Endothelial cell of umbilical vein (primary cell): ENCODE results near the gene C2orf76. TPM values are rescaled to one million over a fixed set of nuclear protein-coding genes. Genes with fewer than 3 reads are reported as not detected.
"Not testable (repeated sequence)": the region's sequence is repeated elsewhere in the genome, so short reads cannot be mapped to it uniquely, and the experiment has no call there.

Source experiments
- BruUV-seq: library from RNA; stranded (reverse); fragments of 400-500 nt; replicated peaks from 2 replicates; lab custom pipeline; 2021; lab: Mats Ljungman, UMichigan
- CTCF ChIA-PET: fragments of 300-600, 350-600 bp; sonication (Branson Sonifier 250); formaldehyde crosslinking; loops from one replicate; lab custom pipeline; 2021; ENCODE audit warnings: antibody characterized with exemption, inconsistent platforms; lab: Charles Lee
- POLR2A ChIA-PET: fragments of 300-600, 350-600 bp; sonication (Branson Sonifier 250); formaldehyde crosslinking; loops from one replicate; lab custom pipeline; 2021; ENCODE audit warnings: antibody characterized with exemption, inconsistent platforms; lab: Charles Lee
- DNase-seq: peaks from one replicate; pipeline ENCODE4 v3.0.0-alpha.2; 2011; ENCODE audit warnings: low read depth, low spot score
- FAIRE-seq: peaks from 2 replicates; lab custom pipeline; 2011; peaks lifted over from hg19 to GRCh38; lab: Jason Lieb, UNC
- H2AFZ ChIP-seq: 2 replicates; pipeline ENCODE4 v1.6.0; 2012; ENCODE audit warnings: low read depth, low read length, control low read depth, inconsistent platforms
- H3K27ac ChIP-seq: 2 replicates; pipeline ENCODE4 v1.5.1; 2011; ENCODE audit warnings: low read depth, mild to moderate bottlenecking, control low read depth, low read length, moderate library complexity; ENCODE audit not compliant: insufficient read depth
- H3K27me3 ChIP-seq, 2 experiments: 2 replicates each; pipeline versions ENCODE4 v1.6.0 to v1.6.1; 2011; ENCODE audit warnings: low read length in 2 of 2, mixed read lengths in 1 of 2; ENCODE audit not compliant: control insufficient read depth in 2 of 2, insufficient read depth in 2 of 2
- H3K36me3 ChIP-seq, 2 experiments: 2 replicates in 1 of 2; 3 replicates in 1 of 2; pipeline ENCODE4 v1.5.1; 2011; ENCODE audit warnings: low read length in 2 of 2, mild to moderate bottlenecking in 1 of 2, moderate library complexity in 1 of 2; ENCODE audit not compliant: control insufficient read depth in 2 of 2, insufficient read depth in 2 of 2; ENCODE audit errors: extremely low read depth in 1 of 2
- H3K4me1 ChIP-seq: 3 replicates; pipeline ENCODE4 v1.5.1; 2011; ENCODE audit warnings: mild to moderate bottlenecking, low read length; ENCODE audit not compliant: control insufficient read depth, insufficient read depth; ENCODE audit errors: extremely low read depth
- H3K4me2 ChIP-seq: 2 replicates; pipeline ENCODE4 v1.6.1; 2011; ENCODE audit warnings: low read length, control low read depth, mixed read lengths; ENCODE audit not compliant: insufficient read depth
- H3K4me3 ChIP-seq, 3 experiments: fragments of 200-600 bp in 1 of 3; sonication (generic), shearing (Covaris generic) in 1 of 3; replicated peaks in 1 of 3; 2 replicates each; pipeline ENCODE4 v1.5.1; 2011 to 2016; ENCODE audit warnings: control low read depth in 3 of 3, low read length in 3 of 3, mild to moderate bottlenecking in 2 of 3, inconsistent platforms in 1 of 3, low read depth in 1 of 3, moderate library complexity in 1 of 3; ENCODE audit not compliant: insufficient read depth in 1 of 3
- H3K79me2 ChIP-seq: 2 replicates; pipeline ENCODE4 v1.6.0; 2012; ENCODE audit warnings: low read length, inconsistent platforms; ENCODE audit not compliant: control insufficient read depth, insufficient read depth
- H3K9ac ChIP-seq: replicated peaks from 2 replicates; pipeline ENCODE3; 2011; ENCODE audit warnings: low read length, control low read depth; ENCODE audit not compliant: insufficient read depth; ENCODE audit errors: extremely low read depth
- H3K9me1 ChIP-seq: replicated peaks from 3 replicates; pipeline ENCODE4 v1.6.0; 2011; ENCODE audit warnings: mild to moderate bottlenecking, low read length; ENCODE audit not compliant: control insufficient read depth, insufficient read depth; ENCODE audit errors: extremely low read depth
- H3K9me3 ChIP-seq: replicated peaks from 2 replicates; pipeline ENCODE4 v1.5.1; 2012; ENCODE audit warnings: low read length, inconsistent platforms; ENCODE audit not compliant: control insufficient read depth, insufficient read depth
- H4K20me1 ChIP-seq: replicated peaks from 2 replicates; pipeline ENCODE3; 2011; ENCODE audit warnings: mild to moderate bottlenecking, low read length; ENCODE audit not compliant: control insufficient read depth, insufficient read depth; ENCODE audit errors: extremely low read depth
- EZH2 ChIP-seq: IDR thresholded peaks from 2 replicates; pipeline ENCODE4 v1.6.1; 2012; ENCODE audit warnings: borderline replicate concordance, low read depth, mild to moderate bottlenecking, moderate library complexity, low read length, inconsistent platforms; ENCODE audit not compliant: severe bottlenecking
- FOS ChIP-seq: IDR thresholded peaks from 2 replicates; pipeline ENCODE4 v1.6.1; 2011; ENCODE audit warnings: mild to moderate bottlenecking, low read length, moderate library complexity, borderline replicate concordance; ENCODE audit not compliant: insufficient read depth
- GATA2 ChIP-seq: IDR thresholded peaks from 2 replicates; pipeline ENCODE4 v1.7.0; 2011; ENCODE audit warnings: low read depth, mild to moderate bottlenecking, moderate library complexity, mixed read lengths, low read length; ENCODE audit not compliant: insufficient read length, insufficient read depth
- JUN ChIP-seq: IDR thresholded peaks from 2 replicates; pipeline ENCODE4 v1.6.1; 2011; ENCODE audit warnings: borderline replicate concordance, low read depth; ENCODE audit not compliant: insufficient read length, insufficient read depth
- MYC ChIP-seq: IDR thresholded peaks from one replicate; pipeline ENCODE4 v1.6.1; 2011; ENCODE audit warnings: mild to moderate bottlenecking, low read depth, low read length
- POLR2A ChIP-seq: IDR thresholded peaks from 2 replicates; pipeline ENCODE4 v1.6.1; 2012; ENCODE audit warnings: low read depth, mild to moderate bottlenecking, control low read depth, low read length
- POLR2AphosphoS5 ChIP-seq: IDR thresholded peaks from 2 replicates; pipeline ENCODE4 v1.6.1; 2012; ENCODE audit warnings: low read depth, mild to moderate bottlenecking, control low read depth, low read length, moderate library complexity; ENCODE audit not compliant: insufficient read depth
- dilution Hi-C: fragments of 300-500 bp; cut with MboI; formaldehyde crosslinking; loops from one replicate; pipeline ENCODE4 v1.15.0; 2019; ENCODE audit warnings: low sequenced_read_pairs; ENCODE audit not compliant: extremely low pct_ligation_motif_present
- intact Hi-C: fragments of 100-400 bp; cut with micrococcal nuclease; formaldehyde crosslinking; loops from one replicate; pipeline ENCODE4 v1.10.0; 2022
- polyA plus RNA-seq, 4 experiments: library from polyadenylated mRNA; depleted of rRNA in 3 of 4; stranded (reverse) in 3 of 4; unstranded in 1 of 4; fragments of >200 nt; gene quantifications; 2 replicates each; pipeline versions ENCODE4 v1.2.1 to v1.2.3, GENCODE V29; 2011 to 2012; ENCODE audit warnings: missing spikeins in 1 of 4
- total RNA-seq: library from RNA; stranded (reverse); gene quantifications from 2 replicates; pipeline ENCODE4 v1.2.3, GENCODE V29; 2021
- TF ChIP-seq, protein P1 (sequence below): IDR thresholded peaks from 2 replicates; pipeline ENCODE4 v1.6.1; 2011; ENCODE audit not compliant: insufficient read depth, insufficient read length
- TF ChIP-seq, protein P2 (sequence below), 2 donors: IDR thresholded peaks; 1 replicate in 1 of 2; 2 replicates in 1 of 2; pipeline ENCODE4 v1.5.1; 2011; ENCODE audit warnings: low read length in 2 of 2, mild to moderate bottlenecking in 2 of 2, moderate library complexity in 2 of 2, control low read depth in 1 of 2, inconsistent platforms in 1 of 2, low read depth in 1 of 2; ENCODE audit not compliant: insufficient read depth in 1 of 2; ENCODE audit errors: extremely low read depth in 1 of 2

The C2orf76 gene
- total and polyA plus RNA-seq, 2 donors (not counting 3 experiments of a cell fraction or from before 2014, with no cell fraction given): 7.4 to 12.1 TPM

DNA sequence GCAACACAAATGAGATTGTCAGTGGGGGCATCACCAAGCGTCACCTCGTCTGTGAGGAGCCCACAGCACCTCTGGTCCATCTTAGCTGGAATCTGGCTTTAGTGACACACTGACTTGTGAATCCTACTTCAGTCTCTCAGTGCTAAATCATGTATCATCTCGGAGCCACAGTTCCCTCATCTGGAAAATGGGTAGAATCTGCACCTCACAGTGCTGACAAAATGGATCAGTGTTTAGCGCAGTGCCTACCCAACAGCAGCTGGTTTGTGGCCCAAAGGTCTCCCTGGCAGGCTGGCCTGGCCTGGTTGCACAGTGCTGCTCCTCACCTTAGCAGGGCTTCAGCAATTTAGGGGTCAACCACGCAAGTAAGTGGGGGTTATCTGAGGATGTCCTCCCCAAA lies 10.2 kb upstream of the C2orf76 start:
- no peak for FAIRE-seq
- H3K4me3 ChIP-seq: no peak overlapping the region
- no peaks in the 10 kb centered on the region for H3K79me2 ChIP-seq
- TF ChIP-seq GATA2: no peak
- no peak for TF ChIP-seq POLR2A
- TF ChIP-seq MYC: no peak
- no peak for TF ChIP-seq POLR2AphosphoS5
- TF ChIP-seq EZH2: no peak
- no peak for TF ChIP-seq JUN
- TF ChIP-seq, protein P1, sequence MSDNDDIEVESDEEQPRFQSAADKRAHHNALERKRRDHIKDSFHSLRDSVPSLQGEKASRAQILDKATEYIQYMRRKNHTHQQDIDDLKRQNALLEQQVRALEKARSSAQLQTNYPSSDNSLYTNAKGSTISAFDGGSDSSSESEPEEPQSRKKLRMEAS: no peak
- TF ChIP-seq, protein P2, sequence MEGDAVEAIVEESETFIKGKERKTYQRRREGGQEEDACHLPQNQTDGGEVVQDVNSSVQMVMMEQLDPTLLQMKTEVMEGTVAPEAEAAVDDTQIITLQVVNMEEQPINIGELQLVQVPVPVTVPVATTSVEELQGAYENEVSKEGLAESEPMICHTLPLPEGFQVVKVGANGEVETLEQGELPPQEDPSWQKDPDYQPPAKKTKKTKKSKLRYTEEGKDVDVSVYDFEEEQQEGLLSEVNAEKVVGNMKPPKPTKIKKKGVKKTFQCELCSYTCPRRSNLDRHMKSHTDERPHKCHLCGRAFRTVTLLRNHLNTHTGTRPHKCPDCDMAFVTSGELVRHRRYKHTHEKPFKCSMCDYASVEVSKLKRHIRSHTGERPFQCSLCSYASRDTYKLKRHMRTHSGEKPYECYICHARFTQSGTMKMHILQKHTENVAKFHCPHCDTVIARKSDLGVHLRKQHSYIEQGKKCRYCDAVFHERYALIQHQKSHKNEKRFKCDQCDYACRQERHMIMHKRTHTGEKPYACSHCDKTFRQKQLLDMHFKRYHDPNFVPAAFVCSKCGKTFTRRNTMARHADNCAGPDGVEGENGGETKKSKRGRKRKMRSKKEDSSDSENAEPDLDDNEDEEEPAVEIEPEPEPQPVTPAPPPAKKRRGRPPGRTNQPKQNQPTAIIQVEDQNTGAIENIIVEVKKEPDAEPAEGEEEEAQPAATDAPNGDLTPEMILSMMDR (IDR thresholded peaks at IDR 0.05; ENCODE audit: extremely low read depth in 1 of 2, insufficient read depth in 1 of 2, low read depth in 1 of 2, low read length in 2 of 2): no peak
- no peak for TF ChIP-seq FOS
- H3K27ac ChIP-seq: no peak overlapping the region
- H3K9me1 ChIP-seq: no peaks in the 10 kb centered on the region
- H3K4me1 ChIP-seq: no peaks in the 10 kb centered on the region
- ChIA-PET CTCF (interaction anchor here (0.8 to 1.5 kb wide), 3 partner anchors 13 to 495 kb away, joined by 3 read pairs; no protein-coding TSS in a partner anchor), POLR2A (no interaction called here)
- peaks cover 5 to 14% of the 10 kb centered on the region in 2 experiments for H3K36me3 ChIP-seq
- no peaks in the 10 kb centered on the region for H3K9me3 ChIP-seq
- BruUV-seq: no TSS peak
- dilution Hi-C loops: no loop called here
- intact Hi-C loops: no loop called here
- peaks cover 0 to 2% of the 10 kb centered on the region in 2 experiments for H3K27me3 ChIP-seq
- no peaks in the 10 kb centered on the region for H4K20me1 ChIP-seq
- no peak for DNase-seq
- no peak overlapping the region for H2AFZ ChIP-seq
- H3K9ac ChIP-seq: no peak overlapping the region
- H3K4me2 ChIP-seq: no peak overlapping the region

DNA sequence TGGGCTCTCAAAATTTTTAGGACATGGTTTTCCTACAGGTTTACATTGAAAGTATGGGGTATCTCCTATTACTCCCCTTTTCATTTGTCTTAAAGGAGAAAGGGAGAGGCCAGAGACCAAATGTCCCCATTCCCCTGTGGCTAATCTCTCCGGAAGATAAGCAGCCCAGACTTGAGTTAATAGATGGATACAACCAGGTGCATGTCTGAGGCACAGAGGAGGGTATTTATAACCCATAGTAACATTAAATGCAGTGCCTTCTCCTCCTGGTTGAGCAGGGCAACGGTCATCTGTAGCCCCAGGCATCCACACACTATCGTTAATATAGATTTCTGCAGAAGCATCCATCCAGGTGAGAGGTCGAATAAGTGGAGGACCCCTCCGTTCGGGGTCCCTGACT lies 9.8 kb upstream of the C2orf76 start:
- H3K27ac ChIP-seq, BruUV-seq, H2AFZ ChIP-seq, dilution Hi-C loops, FAIRE-seq, H3K9me3 ChIP-seq, H3K4me1 ChIP-seq, H3K79me2 ChIP-seq, H3K9me1 ChIP-seq, H3K27me3 ChIP-seq, intact Hi-C loops, H3K9ac ChIP-seq, DNase-seq, H4K20me1 ChIP-seq, H3K4me3 ChIP-seq, H3K4me2 ChIP-seq, POLR2A ChIA-PET: not testable (repeated sequence)
- peaks cover 5 to 16% of the 10 kb centered on the region in 2 experiments for H3K36me3 ChIP-seq
- CTCF ChIA-PET: interaction anchor here (0.8 kb wide), 1 partner anchor 100 kb away, joined by 3 read pairs; no protein-coding TSS in a partner anchor
